HG03196 (cell line): ENCODE results near the gene GRIFIN.
"Not testable (repeated sequence)": the region's sequence is repeated elsewhere in the genome, so short reads cannot be mapped to it uniquely, and the experiment has no call there.

Source experiments
- ATAC-seq: cut with Tn5 transposase; IDR thresholded peaks from one replicate; pipeline ENCODE4 v1.9.1; 2021; ENCODE audit not compliant: unreplicated experiment

Gene GRIFIN

GRCh38 chr7:2479276-2480069, 3.3 kb upstream of the GRIFIN start:
- no peak for ATAC-seq

GRCh38 chr7:2478800-2479199, 2.6 kb upstream of the GRIFIN start:
- no peak for ATAC-seq

- no peak for ATAC-seq
Observed at GRCh38 chr7:2478399-2478785, 2.2 kb upstream of the GRIFIN start.

GRCh38 chr7:2477447-2478398, 1.5 kb upstream of the GRIFIN start:
- no peak for ATAC-seq

- ATAC-seq = no peak
Observed at GRCh38 chr7:2476776-2477446, 713 bp upstream of the GRIFIN start.

GRCh38 chr7:2475678-2476015, 551 bp downstream of the GRIFIN start:
- no peak for ATAC-seq

- ATAC-seq = no peak
Observed at GRCh38 chr7:2474813-2475677, 1.2 kb downstream of the GRIFIN start.

- ATAC-seq = no peak
Observed at GRCh38 chr7:2474224-2474623, 2.0 kb downstream of the GRIFIN start.

- ATAC-seq = no peak
Observed at GRCh38 chr7:2473496-2474180, 2.6 kb downstream of the GRIFIN start.

- ATAC-seq = no peak
Observed at GRCh38 chr7:2472739-2473138, 3.5 kb downstream of the GRIFIN start.

GRCh38 chr7:2471396-2471795, 4.8 kb downstream of the GRIFIN start:
- no peak for ATAC-seq

- ATAC-seq = no peak
Observed at GRCh38 chr7:2471022-2471329, 5.2 kb downstream of the GRIFIN start.

- no peak for ATAC-seq
Observed at GRCh38 chr7:2470204-2471021, 5.8 kb downstream of the GRIFIN start.

GRCh38 chr7:2469460-2470203, 6.6 kb downstream of the GRIFIN start:
- not testable (repeated sequence) for ATAC-seq

GRCh38 chr7:2468227-2468626, 8.0 kb downstream of the GRIFIN start:
- ATAC-seq = no peak

- ATAC-seq = no peak
Observed at GRCh38 chr7:2466675-2467074, 9.5 kb downstream of the GRIFIN start.

GRCh38 chr7:2465928-2466327, 10.3 kb downstream of the GRIFIN start:
- ATAC-seq = no peak

- no peak for ATAC-seq
Observed at GRCh38 chr7:2462731-2463130, 13.5 kb downstream of the GRIFIN start.
